RWPE2 (cell line): ENCODE data around the gene NUDT1.

Experiments
- ATAC-seq: fragments of 200-7000 bp; cut with Tn5 transposase; 3 replicates; pipeline ENCODE4 v1.9.1; 2021; ENCODE audit warnings: low read depth
- DNase-seq: peaks from one replicate; pipeline ENCODE4 v3.0.0-alpha.2; 2020; ENCODE audit warnings: low spot score
- H3K27ac ChIP-seq: fragments of 450-650 bp; 2 replicates; pipeline ENCODE4 v1.5.1; 2017; ENCODE audit warnings: mild to moderate bottlenecking; ENCODE audit not compliant: poor library complexity, severe bottlenecking
- H3K27me3 ChIP-seq: fragments of 250-450 bp; sonication (Bioruptor Pico); 2 replicates; pipeline ENCODE4 v1.5.1; 2021; ENCODE audit warnings: mild to moderate bottlenecking, moderate library complexity; ENCODE audit not compliant: insufficient read depth, poor library complexity, severe bottlenecking
- H3K36me3 ChIP-seq: fragments of 250-450 bp; sonication (Bioruptor Pico); 2 replicates; pipeline ENCODE4 v1.5.1; 2020; ENCODE audit warnings: low read depth, mild to moderate bottlenecking, moderate library complexity
- H3K4me1 ChIP-seq: fragments of 250-450 bp; sonication (Bioruptor Pico); 2 replicates; pipeline ENCODE4 v1.5.1; 2021; ENCODE audit warnings: mild to moderate bottlenecking, moderate library complexity; ENCODE audit not compliant: insufficient read depth, poor library complexity, severe bottlenecking
- H3K4me3 ChIP-seq: fragments of 250-450 bp; sonication (Bioruptor Pico); 2 replicates; pipeline ENCODE4 v1.5.1; 2021; ENCODE audit warnings: mild to moderate bottlenecking, moderate library complexity; ENCODE audit not compliant: severe bottlenecking
- H3K9me3 ChIP-seq: fragments of 250-450 bp; sonication (Bioruptor Pico); 2 replicates; pipeline ENCODE4 v1.5.1; 2021; ENCODE audit warnings: mild to moderate bottlenecking, moderate library complexity; ENCODE audit not compliant: severe bottlenecking
- CTCF ChIP-seq: fragments of 450-650 bp; IDR thresholded peaks from one replicate; pipeline ENCODE4 v1.5.1; 2017; ENCODE audit warnings: mild to moderate bottlenecking, moderate library complexity; ENCODE audit not compliant: poor library complexity, severe bottlenecking

The NUDT1 gene

GRCh38 chr7:2222516-2222915, 19.5 kb upstream of the NUDT1 start:
- no peak overlapping the region for H3K27ac ChIP-seq
- no peaks in the 10 kb centered on the region for H3K27me3 ChIP-seq
- peaks cover 14% of the 10 kb centered on the region for H3K4me1 ChIP-seq
- no peak for ATAC-seq
- no peak overlapping the region for H3K4me3 ChIP-seq
- peak; percentile 66 for DNase-seq
- peaks cover 58% of the 10 kb centered on the region for H3K36me3 ChIP-seq
- H3K9me3 ChIP-seq: no peaks in the 10 kb centered on the region
- no peak for TF ChIP-seq CTCF

GRCh38 chr7:2223321-2223720, 18.7 kb upstream of the NUDT1 start:
- Histone ChIP-seq H3K4me3 (no peak overlapping the region), H3K27ac (no peak overlapping the region), H3K4me1 (peaks cover 14% of the 10 kb centered on the region), H3K36me3 (peaks cover 52% of the 10 kb centered on the region), H3K27me3 (no peaks in the 10 kb centered on the region), H3K9me3 (no peaks in the 10 kb centered on the region)
- no peak for TF ChIP-seq CTCF
- ATAC-seq (no peak), DNase-seq (peak; percentile 45)

- H3K9me3 ChIP-seq: no peaks in the 10 kb centered on the region
- peaks cover 14% of the 10 kb centered on the region for H3K4me1 ChIP-seq
- TF ChIP-seq CTCF: no peak
- ATAC-seq (no peak), DNase-seq (no peak)
- H3K27ac ChIP-seq: peak overlapping the region; percentile 82
- H3K27me3 ChIP-seq: no peaks in the 10 kb centered on the region
- no peak overlapping the region for H3K4me3 ChIP-seq
- H3K36me3 ChIP-seq: peaks cover 56% of the 10 kb centered on the region
These were observed 17.5 kb upstream of the NUDT1 start for GRCh38 chr7:2224491-2224928.

GRCh38 chr7:2224934-2225333, 17.1 kb upstream of the NUDT1 start:
- Histone ChIP-seq H3K36me3 (peaks cover 60% of the 10 kb centered on the region), H3K4me1 (peaks cover 14% of the 10 kb centered on the region), H3K9me3 (no peaks in the 10 kb centered on the region), H3K4me3 (no peak overlapping the region), H3K27ac (peak overlapping the region; percentile 82), H3K27me3 (no peaks in the 10 kb centered on the region)
- TF ChIP-seq CTCF: no peak
- peak; percentile 73 for ATAC-seq
- peak; percentile 56 for DNase-seq

GRCh38 chr7:2225336-2225735, 16.7 kb upstream of the NUDT1 start:
- ATAC-seq: peak; percentile 88
- Histone ChIP-seq H3K36me3 (peaks cover 61% of the 10 kb centered on the region), H3K4me3 (no peak overlapping the region), H3K27me3 (no peaks in the 10 kb centered on the region), H3K9me3 (no peaks in the 10 kb centered on the region), H3K27ac (peak overlapping the region; percentile 82), H3K4me1 (peaks cover 14% of the 10 kb centered on the region)
- no peak for TF ChIP-seq CTCF
- DNase-seq: peak; percentile 78
